Activated CD8-positive, alpha-beta T cell treated with anti-CD3 and anti-CD28 coated beads for 36 hours (primary cell): ENCODE results near the gene IQSEC3. TPM values are rescaled to one million over a fixed set of nuclear protein-coding genes. Genes with fewer than 3 reads are reported as not detected.

Experiments used
- ATAC-seq: fragments of 200-7000 bp; cut with Tn5 transposase; one replicate; pipeline ENCODE4 v1.10.0; 2021; ENCODE audit warnings: mild to moderate bottlenecking, moderate library complexity
- CTCF ChIA-PET: fragments of 350-600 bp; sonication (Branson Sonifier 250); formaldehyde crosslinking; loops from one replicate; lab custom pipeline; 2021; ENCODE audit warnings: antibody characterized with exemption; lab: Charles Lee
- POLR2A ChIA-PET: fragments of 350-600 bp; sonication (Branson Sonifier 250); formaldehyde crosslinking; loops from one replicate; lab custom pipeline; 2021; ENCODE audit warnings: antibody characterized with exemption; lab: Charles Lee
- DNase-seq: peaks from one replicate; pipeline ENCODE4 v3.0.0-alpha.2; 2020
- H3K27ac Mint-ChIP-seq: one replicate; pipeline ENCODE4 v1.8.0; 2021; ENCODE audit warnings: mild to moderate bottlenecking, mixed read lengths
- H3K27me3 Mint-ChIP-seq: one replicate; pipeline ENCODE4 v1.8.0; 2021; ENCODE audit warnings: mixed read lengths
- H3K36me3 Mint-ChIP-seq: one replicate; pipeline ENCODE4 v1.8.0; 2021; ENCODE audit warnings: low read depth, mixed read lengths
- H3K4me1 Mint-ChIP-seq: one replicate; pipeline ENCODE4 v1.8.0; 2021; ENCODE audit warnings: low read depth, mixed read lengths
- H3K4me3 Mint-ChIP-seq: one replicate; pipeline ENCODE4 v1.8.0; 2021; ENCODE audit warnings: mild to moderate bottlenecking, moderate library complexity, mixed read lengths
- H3K9me3 Mint-ChIP-seq: one replicate; pipeline ENCODE4 v1.8.0; 2021; ENCODE audit warnings: mixed read lengths
- CTCF ChIP-seq: fragments of 200-600 bp; IDR thresholded peaks from one replicate; pipeline ENCODE4 v1.8.0; 2022; ENCODE audit warnings: antibody characterized with exemption, mild to moderate bottlenecking
- intact Hi-C: fragments of 100-400 bp; cut with micrococcal nuclease; formaldehyde crosslinking; loops from one replicate; pipeline ENCODE4 v1.10.0; 2022
- total RNA-seq, 2 experiments: library from RNA; stranded (reverse); gene quantifications; one replicate each; pipeline ENCODE4 v1.2.3, GENCODE V29; 2021

Gene IQSEC3
- total RNA-seq, 2 experiments from 2014 or later: 2.5 to 2.7 TPM

GRCh38 chr12:211639-212414 lies 145.3 kb downstream of the IQSEC3 start:
- intact Hi-C loops: no loop called here
- Mint-ChIP-seq H3K36me3 (no peaks in the 10 kb centered on the region), H3K27ac (no peak overlapping the region), H3K9me3 (no peaks in the 10 kb centered on the region), H3K4me1 (peaks cover 5% of the 10 kb centered on the region), H3K4me3 (no peak overlapping the region), H3K27me3 (peaks cover 26% of the 10 kb centered on the region)
- DNase-seq (no peak), ATAC-seq (no peak)
- TF ChIP-seq CTCF: no peak
- POLR2A ChIA-PET: no interaction called here
- CTCF ChIA-PET: interaction anchor here (3.5 kb wide), 1 partner anchor 8 kb away, joined by 18 read pairs; no protein-coding TSS in a partner anchor

GRCh38 chr12:212415-212714 lies 145.8 kb downstream of the IQSEC3 start:
- Mint-ChIP-seq H3K27ac (no peak overlapping the region), H3K27me3 (peaks cover 26% of the 10 kb centered on the region), H3K4me1 (peaks cover 5% of the 10 kb centered on the region), H3K4me3 (no peak overlapping the region), H3K9me3 (no peaks in the 10 kb centered on the region), H3K36me3 (no peaks in the 10 kb centered on the region)
- no peak for DNase-seq
- TF ChIP-seq CTCF: no peak
- POLR2A ChIA-PET: no interaction called here
- intact Hi-C loops: no loop called here
- CTCF ChIA-PET: interaction anchor here (3.5 kb wide), 1 partner anchor 8 kb away, joined by 18 read pairs; no protein-coding TSS in a partner anchor
- ATAC-seq: no peak

GRCh38 chr12:212715-213526 lies 146.4 kb downstream of the IQSEC3 start:
- no peak overlapping the region for H3K27ac Mint-ChIP-seq
- no peak for ATAC-seq
- CTCF ChIA-PET: interaction anchor here (1.2 kb wide), 1 partner anchor 33 kb away, joined by 3 read pairs; no protein-coding TSS in a partner anchor

GRCh38 chr12:213527-213932 lies 147.0 kb downstream of the IQSEC3 start:
- Mint-ChIP-seq H3K4me1 (peaks cover 5% of the 10 kb centered on the region), H3K27ac (no peak overlapping the region), H3K27me3 (peaks cover 24% of the 10 kb centered on the region), H3K4me3 (no peak overlapping the region), H3K9me3 (no peaks in the 10 kb centered on the region), H3K36me3 (no peaks in the 10 kb centered on the region)
- ATAC-seq: no peak
- POLR2A ChIA-PET: no interaction called here
- TF ChIP-seq CTCF: no peak
- DNase-seq: no peak
- intact Hi-C loops: no loop called here
- CTCF ChIA-PET: interaction anchor here (1.2 kb wide), 1 partner anchor 34 kb away, joined by 3 read pairs; no protein-coding TSS in a partner anchor

More at GRCh38 chr12:212715-213526, 146.4 kb downstream of the IQSEC3 start:
- Mint-ChIP-seq H3K36me3 (no peaks in the 10 kb centered on the region), H3K9me3 (no peaks in the 10 kb centered on the region), H3K4me1 (peaks cover 5% of the 10 kb centered on the region), H3K4me3 (no peak overlapping the region), H3K27me3 (peaks cover 24% of the 10 kb centered on the region)
- TF ChIP-seq CTCF: no peak
- intact Hi-C loops: no loop called here
- DNase-seq: no peak
- POLR2A ChIA-PET: no interaction called here
